HepG2 (cell line): ENCODE results near the gene ARPC1B. TPM values are rescaled to one million over a fixed set of nuclear protein-coding genes. Genes with fewer than 3 reads are reported as not detected.

Source experiments
- ATF7-NPFF ChIP-seq: sonication (generic); formaldehyde crosslinking; IDR thresholded peaks from 2 replicates; pipeline ENCODE4 v1.8.1; 2023; ENCODE audit warnings: mild to moderate bottlenecking, low read depth, missing genetic modification reagents, moderate library complexity
- ESRRA ChIP-seq: sonication (generic); formaldehyde crosslinking; IDR thresholded peaks from 2 replicates; pipeline ENCODE4 v1.5.1; 2020; ENCODE audit warnings: mild to moderate bottlenecking, low read depth, missing genetic modification reagents
- HNF4G ChIP-seq, 2 experiments: sonication (generic) in 1 of 2; formaldehyde crosslinking in 1 of 2; IDR thresholded peaks; 2 replicates each; pipeline versions ENCODE4 v1.4.0 to v1.6.1; 2011 to 2020; ENCODE audit warnings: borderline replicate concordance in 2 of 2, low read depth in 2 of 2, mild to moderate bottlenecking in 2 of 2, low read length in 1 of 2, missing genetic modification reagents in 1 of 2, moderate library complexity in 1 of 2
- KDM3A ChIP-seq: IDR thresholded peaks from 2 replicates; pipeline ENCODE4 v1.6.1; 2018; ENCODE audit warnings: low read depth, missing compliant biosample characterization
- MAFG ChIP-seq: sonication (generic); formaldehyde crosslinking; IDR thresholded peaks from 2 replicates; pipeline ENCODE4 v1.5.1; 2020; ENCODE audit warnings: mild to moderate bottlenecking, missing genetic modification reagents
- NR2F1 ChIP-seq, 2 experiments: fragments of 450-650 bp in 1 of 2; formaldehyde crosslinking in 1 of 2; IDR thresholded peaks; 2 replicates each; pipeline versions ENCODE4 v1.5.0 to v1.6.1; 2016 to 2020; ENCODE audit warnings: mild to moderate bottlenecking in 1 of 2, missing compliant biosample characterization in 1 of 2, missing genetic modification reagents in 1 of 2, moderate library complexity in 1 of 2
- ONECUT2 ChIP-seq: sonication (generic); formaldehyde crosslinking; IDR thresholded peaks from 2 replicates; pipeline ENCODE4 v1.4.0; 2020; ENCODE audit warnings: missing genetic modification reagents
- THRA ChIP-seq: sonication (generic); formaldehyde crosslinking; IDR thresholded peaks from 2 replicates; pipeline ENCODE4 v1.4.0; 2020; ENCODE audit warnings: missing genetic modification reagents, borderline replicate concordance
- ZBTB4 ChIP-seq: sonication (generic); formaldehyde crosslinking; IDR thresholded peaks from 2 replicates; pipeline ENCODE4 v1.4.0; 2020; ENCODE audit warnings: missing genetic modification reagents, mild to moderate bottlenecking, borderline replicate concordance
- ZNF362 ChIP-seq: sonication (generic); formaldehyde crosslinking; IDR thresholded peaks from 2 replicates; pipeline ENCODE4 v1.4.0; 2020; ENCODE audit warnings: missing genetic modification reagents, mild to moderate bottlenecking, borderline replicate concordance
- ZNF501 ChIP-seq: sonication (generic); formaldehyde crosslinking; IDR thresholded peaks from 2 replicates; pipeline ENCODE4 v1.5.1; 2020; ENCODE audit warnings: mild to moderate bottlenecking, moderate library complexity, missing genetic modification reagents
- ZNF629 ChIP-seq: sonication (generic); formaldehyde crosslinking; conservative IDR thresholded peaks from 2 replicates; pipeline ENCODE4 v1.5.0; 2020; ENCODE audit warnings: missing genetic modification reagents
- ZNF687 ChIP-seq: sonication (generic); formaldehyde crosslinking; IDR thresholded peaks from 2 replicates; pipeline ENCODE4 v1.5.1; 2020; ENCODE audit warnings: mild to moderate bottlenecking, missing genetic modification reagents, moderate library complexity
- ZNF768 ChIP-seq: sonication (generic); formaldehyde crosslinking; IDR thresholded peaks from 2 replicates; pipeline ENCODE4 v1.4.0; 2020; ENCODE audit warnings: missing genetic modification reagents
- ZSCAN21 ChIP-seq: sonication (generic); formaldehyde crosslinking; IDR thresholded peaks from 2 replicates; pipeline ENCODE4 v1.8.0; 2022; ENCODE audit warnings: mild to moderate bottlenecking, missing genetic modification reagents, moderate library complexity, borderline replicate concordance
- ZSCAN31 ChIP-seq: sonication (generic); formaldehyde crosslinking; IDR thresholded peaks from 2 replicates; pipeline ENCODE4 v1.5.0; 2020; ENCODE audit warnings: low read depth, mild to moderate bottlenecking, missing genetic modification reagents
- polyA plus RNA-seq, 8 experiments: library from polyadenylated mRNA; depleted of rRNA in 3 of 8; stranded (reverse) in 7 of 8; unstranded in 1 of 8; fragments of >200 nt; fragmentation: Illumina TruSeq in 4 of 8; extraction: Trizol in 4 of 8; gene quantifications; 2 replicates each; pipeline versions ENCODE4 v1.2.1 to v1.2.3, GENCODE V29; 2011 to 2016; ENCODE audit warnings: low read depth in 4 of 8, missing spikeins in 1 of 8, mixed read lengths in 1 of 8; ENCODE audit not compliant: insufficient read depth in 1 of 8
- total RNA-seq, 5 experiments: library from RNA; depleted of rRNA; stranded (reverse); fragments of >200 nt; fragmentation: Illumina TruSeq; extraction: Trizol; gene quantifications; 2 replicates each; pipeline ENCODE4 v1.2.3, GENCODE V29; 2016; ENCODE audit warnings: low read depth in 1 of 5

Gene ARPC1B
- total and polyA plus RNA-seq, 2 of the 13 experiments (the other 11 are each of a cell fraction or from before 2014, with no cell fraction given), result 72.9 to 89.1 TPM

- TF ChIP-seq ZSCAN31 (CRISPR knock-in tag) (0 out of 2 replicates have a peak, but pooled peaks have one; percentile 7), ZNF501 (CRISPR knock-in tag) (0 out of 2 replicates have a peak, but pooled peaks have one; percentile 23), ZNF629 (CRISPR knock-in tag) (0 out of 2 replicates have a peak, but pooled peaks have one; percentile 7), THRA (CRISPR knock-in tag) (peak; percentile 49; the same call in 1 of the 2 replicates), NR2F1 (CRISPR knock-in tag; IDR thresholded peaks at IDR 0.05) (peak; percentile 35 to 58; a peak in 3 of 4 replicates), ZBTB4 (CRISPR knock-in tag) (0 out of 2 replicates have a peak, but pooled peaks have one; percentile 26), ONECUT2 (CRISPR knock-in tag) (no peak), HNF4G (IDR thresholded peaks at IDR 0.05; ENCODE audit: borderline replicate concordance, low read depth, low read length) (no peak), HNF4G (CRISPR knock-in tag; IDR thresholded peaks at IDR 0.05; ENCODE audit: borderline replicate concordance, low read depth) (0 out of 2 replicates have a peak, but pooled peaks have one; percentile 5), ESRRA (CRISPR knock-in tag) (peak; percentile 50; the same call in 1 of the 2 replicates), ZSCAN21 (0 out of 2 replicates have a peak, but pooled peaks have one; percentile 26), ATF7-NPFF (CRISPR knock-in tag) (no peak), ZNF768 (0 out of 2 replicates have a peak, but pooled peaks have one; percentile 8), MAFG (no peak), KDM3A (no peak), ZNF687 (peak; percentile 82), ZNF362 (CRISPR knock-in tag) (no peak)
Observed at GRCh38 chr7:99380823-99381663, 6.5 kb downstream of the ARPC1B start (continued).
